RWPE2 (cell line): ENCODE data around the gene FARP2.
"Not testable (repeated sequence)": the region's sequence is repeated elsewhere in the genome, so short reads cannot be mapped to it uniquely, and the experiment has no call there.

Source experiments
- ATAC-seq: fragments of 200-7000 bp; cut with Tn5 transposase; 3 replicates; pipeline ENCODE4 v1.9.1; 2021; ENCODE audit warnings: low read depth
- DNase-seq: peaks from one replicate; pipeline ENCODE4 v3.0.0-alpha.2; 2020; ENCODE audit warnings: low spot score
- H3K27ac ChIP-seq: fragments of 450-650 bp; 2 replicates; pipeline ENCODE4 v1.5.1; 2017; ENCODE audit warnings: mild to moderate bottlenecking; ENCODE audit not compliant: poor library complexity, severe bottlenecking
- H3K27me3 ChIP-seq: fragments of 250-450 bp; sonication (Bioruptor Pico); 2 replicates; pipeline ENCODE4 v1.5.1; 2021; ENCODE audit warnings: mild to moderate bottlenecking, moderate library complexity; ENCODE audit not compliant: insufficient read depth, poor library complexity, severe bottlenecking
- H3K36me3 ChIP-seq: fragments of 250-450 bp; sonication (Bioruptor Pico); 2 replicates; pipeline ENCODE4 v1.5.1; 2020; ENCODE audit warnings: low read depth, mild to moderate bottlenecking, moderate library complexity
- H3K4me1 ChIP-seq: fragments of 250-450 bp; sonication (Bioruptor Pico); 2 replicates; pipeline ENCODE4 v1.5.1; 2021; ENCODE audit warnings: mild to moderate bottlenecking, moderate library complexity; ENCODE audit not compliant: insufficient read depth, poor library complexity, severe bottlenecking
- H3K4me3 ChIP-seq: fragments of 250-450 bp; sonication (Bioruptor Pico); 2 replicates; pipeline ENCODE4 v1.5.1; 2021; ENCODE audit warnings: mild to moderate bottlenecking, moderate library complexity; ENCODE audit not compliant: severe bottlenecking
- H3K9me3 ChIP-seq: fragments of 250-450 bp; sonication (Bioruptor Pico); 2 replicates; pipeline ENCODE4 v1.5.1; 2021; ENCODE audit warnings: mild to moderate bottlenecking, moderate library complexity; ENCODE audit not compliant: severe bottlenecking
- CTCF ChIP-seq: fragments of 450-650 bp; IDR thresholded peaks from one replicate; pipeline ENCODE4 v1.5.1; 2017; ENCODE audit warnings: mild to moderate bottlenecking, moderate library complexity; ENCODE audit not compliant: poor library complexity, severe bottlenecking

Gene FARP2

GRCh38 chr2:241451840-241452506, 95.9 kb downstream of the FARP2 start:
- Histone ChIP-seq H3K27me3 (no peaks in the 10 kb centered on the region), H3K27ac (no peak overlapping the region), H3K36me3 (no peaks in the 10 kb centered on the region), H3K4me1 (no peaks in the 10 kb centered on the region), H3K9me3 (no peaks in the 10 kb centered on the region), H3K4me3 (no peak overlapping the region)
- no peak for DNase-seq
- ATAC-seq: no peak
- TF ChIP-seq CTCF: no peak

GRCh38 chr2:241453919-241454318, 97.8 kb downstream of the FARP2 start:
- not testable (repeated sequence) for H3K9me3 ChIP-seq, H3K27me3 ChIP-seq, H3K27ac ChIP-seq, ATAC-seq, H3K4me1 ChIP-seq, DNase-seq, H3K4me3 ChIP-seq, H3K36me3 ChIP-seq

- Histone ChIP-seq H3K36me3 (no peaks in the 10 kb centered on the region), H3K27me3 (no peaks in the 10 kb centered on the region)
- no peak for TF ChIP-seq CTCF
Measured at GRCh38 chr2:241454837-241455485, 98.9 kb downstream of the FARP2 start.

GRCh38 chr2:241456546-241456945, 100.5 kb downstream of the FARP2 start:
- no peak for DNase-seq
- Histone ChIP-seq H3K4me3 (no peak overlapping the region), H3K36me3 (no peaks in the 10 kb centered on the region), H3K9me3 (no peaks in the 10 kb centered on the region), H3K27me3 (no peaks in the 10 kb centered on the region), H3K4me1 (no peaks in the 10 kb centered on the region), H3K27ac (no peak overlapping the region)
- TF ChIP-seq CTCF: no peak
- no peak for ATAC-seq

More at GRCh38 chr2:241454837-241455485, 98.9 kb downstream of the FARP2 start:
- DNase-seq (no peak), ATAC-seq (no peak)
- no peaks in the 10 kb centered on the region for H3K9me3 ChIP-seq
- no peak overlapping the region for H3K27ac ChIP-seq
- H3K4me3 ChIP-seq: no peak overlapping the region
- no peaks in the 10 kb centered on the region for H3K4me1 ChIP-seq

GRCh38 chr2:241458687-241459086, 102.6 kb downstream of the FARP2 start:
- Histone ChIP-seq H3K9me3 (no peaks in the 10 kb centered on the region), H3K27ac (no peak overlapping the region), H3K4me1 (no peaks in the 10 kb centered on the region), H3K27me3 (no peaks in the 10 kb centered on the region), H3K36me3 (no peaks in the 10 kb centered on the region), H3K4me3 (no peak overlapping the region)
- no peak for DNase-seq
- ATAC-seq: no peak
- no peak for TF ChIP-seq CTCF
